Measurements from ENCODE around the gene STPG4.

STPG4 gene

DNA sequence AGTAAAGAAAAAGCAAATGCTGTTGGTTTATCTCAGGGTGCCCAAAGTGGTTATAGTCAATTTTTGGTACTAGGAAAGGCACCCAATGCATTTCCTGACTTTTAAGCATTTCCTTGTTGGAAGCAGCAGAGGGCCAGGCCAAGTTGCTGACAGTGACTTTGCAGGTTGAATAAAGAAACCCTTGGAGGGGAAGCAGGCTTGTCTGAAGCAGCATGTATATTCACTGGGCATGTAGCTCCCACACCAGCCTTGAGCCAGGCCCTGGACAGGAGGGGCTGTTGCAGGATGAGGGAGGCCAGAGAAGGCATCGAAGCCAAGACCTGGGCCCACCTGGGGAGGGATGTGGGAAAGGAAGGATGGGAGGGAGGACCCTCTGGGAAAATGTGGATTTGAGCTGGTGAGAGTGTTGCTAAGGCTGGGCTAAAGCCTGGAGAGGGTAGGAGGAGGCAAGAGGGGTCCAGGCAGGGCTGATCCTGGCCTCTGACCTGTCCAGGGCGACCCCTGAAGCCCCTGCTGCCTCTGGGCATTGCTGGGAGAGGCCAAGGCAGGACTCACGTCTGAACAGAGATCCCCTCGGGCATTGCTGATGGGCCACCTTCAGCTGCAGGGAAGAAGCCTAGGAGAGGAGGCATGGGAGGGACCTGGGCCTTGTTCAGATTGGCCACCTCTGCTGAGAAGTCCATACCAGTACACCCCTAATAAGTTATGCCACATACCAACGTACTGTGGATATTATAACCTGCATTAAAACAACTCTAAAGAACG is 79.6 kb downstream of the STPG4 start:
- Histone ChIP-seq H3K4me3 (ENCODE audit: low read length) (no peak overlapping the region), H3K36me3 (ENCODE audit: insufficient read depth, low read length) (peaks cover 10% of the 10 kb centered on the region), H3K4me2 (ENCODE audit: low read length) (no peak overlapping the region), H3K4me1 (ENCODE audit: control insufficient read depth, insufficient read depth, low read length) (peaks cover 76% of the 10 kb centered on the region), H3K9ac (ENCODE audit: low read depth, low read length) (peak overlapping the region; percentile 76), H3K27me3 (ENCODE audit: control insufficient read depth, insufficient read depth, low read length) (no peaks in the 10 kb centered on the region), H3K9me3 (replicated peaks; ENCODE audit: low read length) (no peaks in the 10 kb centered on the region)

DNA sequence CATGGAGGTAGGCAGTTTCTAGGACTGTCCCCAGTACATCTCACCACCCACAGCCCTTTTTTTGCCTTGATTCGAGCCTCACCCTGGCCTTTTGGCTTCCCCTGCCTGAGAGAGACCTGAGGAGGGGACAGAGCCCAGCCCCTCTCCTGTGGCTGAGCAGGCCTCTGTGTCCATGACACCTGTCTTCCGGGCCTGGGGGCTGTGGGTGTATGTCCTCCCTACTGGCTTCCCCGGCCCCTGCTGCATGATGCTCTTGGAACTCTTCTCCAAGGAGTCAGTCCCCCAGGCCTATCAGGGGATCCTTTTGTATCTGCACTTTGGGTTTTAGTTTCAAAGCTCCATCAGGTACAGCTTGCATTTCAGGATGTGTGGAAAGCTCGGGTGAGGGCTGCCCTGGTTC is 80.4 kb downstream of the STPG4 start:
- H3K9ac ChIP-seq (ENCODE audit: low read depth, low read length), result peak overlapping the region; percentile 76
- H3K27me3 ChIP-seq (ENCODE audit: control insufficient read depth, insufficient read depth, low read length), result no peaks in the 10 kb centered on the region
- no peak overlapping the region for H3K4me2 ChIP-seq (ENCODE audit: low read length)
- H3K4me3 ChIP-seq (ENCODE audit: low read length), result no peak overlapping the region
- no peaks in the 10 kb centered on the region for H3K9me3 ChIP-seq (replicated peaks; ENCODE audit: low read length)
- peaks cover 10% of the 10 kb centered on the region for H3K36me3 ChIP-seq (ENCODE audit: insufficient read depth, low read length)
- peaks cover 79% of the 10 kb centered on the region for H3K4me1 ChIP-seq (ENCODE audit: control insufficient read depth, insufficient read depth, low read length)

- Histone ChIP-seq H3K9ac (ENCODE audit: low read depth, low read length) (no peak overlapping the region), H3K27me3 (ENCODE audit: control insufficient read depth, insufficient read depth, low read length) (no peaks in the 10 kb centered on the region), H3K4me2 (ENCODE audit: low read length) (no peak overlapping the region), H3K4me1 (ENCODE audit: control insufficient read depth, insufficient read depth, low read length) (peaks cover 80% of the 10 kb centered on the region), H3K4me3 (ENCODE audit: low read length) (no peak overlapping the region), H3K9me3 (replicated peaks; ENCODE audit: low read length) (no peaks in the 10 kb centered on the region), H3K36me3 (ENCODE audit: insufficient read depth, low read length) (peaks cover 10% of the 10 kb centered on the region)
These were observed 81.5 kb downstream of the STPG4 start for GRCh38 chr2:47073641-47074040.

GRCh38 chr2:47073217-47073616 is 81.9 kb downstream of the STPG4 start:
- peak overlapping the region; percentile 96 for H3K9ac ChIP-seq (ENCODE audit: low read depth, low read length)
- H3K27me3 ChIP-seq (ENCODE audit: control insufficient read depth, insufficient read depth, low read length), result no peaks in the 10 kb centered on the region
- peaks cover 80% of the 10 kb centered on the region for H3K4me1 ChIP-seq (ENCODE audit: control insufficient read depth, insufficient read depth, low read length)
- H3K36me3 ChIP-seq (ENCODE audit: insufficient read depth, low read length), result peaks cover 10% of the 10 kb centered on the region
- no peak overlapping the region for H3K4me2 ChIP-seq (ENCODE audit: low read length)
- H3K9me3 ChIP-seq (replicated peaks; ENCODE audit: low read length), result no peaks in the 10 kb centered on the region
- H3K4me3 ChIP-seq (ENCODE audit: low read length), result no peak overlapping the region

DNA sequence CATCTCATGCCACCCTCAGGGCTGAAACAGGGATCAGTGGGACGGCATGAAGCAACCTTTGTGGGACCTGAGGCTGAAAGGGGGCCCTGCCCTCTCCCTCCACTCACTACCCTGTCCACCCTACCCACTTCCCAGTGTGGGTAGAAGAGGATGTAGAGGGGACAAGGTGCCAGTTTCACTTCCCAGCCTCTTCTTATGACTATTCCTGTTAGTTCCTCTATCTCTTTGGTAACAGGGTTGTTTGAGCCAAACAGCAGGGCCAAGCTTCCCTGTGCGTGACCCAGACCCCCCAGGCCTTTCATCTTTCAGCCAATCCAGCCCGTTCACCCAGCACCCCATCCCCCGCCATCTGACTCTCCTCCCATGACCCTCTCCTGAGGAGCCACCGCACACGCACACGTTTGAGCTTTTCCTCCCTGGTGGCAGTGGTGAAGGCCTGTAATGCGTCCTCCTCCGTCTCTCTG is 82.3 kb downstream of the STPG4 start:
- peak overlapping the region; percentile 5 for H3K4me3 ChIP-seq (ENCODE audit: low read length)
- peaks cover 80% of the 10 kb centered on the region for H3K4me1 ChIP-seq (ENCODE audit: control insufficient read depth, insufficient read depth, low read length)
- peak overlapping the region; percentile 2 for H3K4me2 ChIP-seq (ENCODE audit: low read length)
- H3K36me3 ChIP-seq (ENCODE audit: insufficient read depth, low read length), result peaks cover 10% of the 10 kb centered on the region
- H3K9me3 ChIP-seq (replicated peaks; ENCODE audit: low read length), result no peaks in the 10 kb centered on the region
- no peaks in the 10 kb centered on the region for H3K27me3 ChIP-seq (ENCODE audit: control insufficient read depth, insufficient read depth, low read length)
- peak overlapping the region; percentile 96 for H3K9ac ChIP-seq (ENCODE audit: low read depth, low read length)

DNA sequence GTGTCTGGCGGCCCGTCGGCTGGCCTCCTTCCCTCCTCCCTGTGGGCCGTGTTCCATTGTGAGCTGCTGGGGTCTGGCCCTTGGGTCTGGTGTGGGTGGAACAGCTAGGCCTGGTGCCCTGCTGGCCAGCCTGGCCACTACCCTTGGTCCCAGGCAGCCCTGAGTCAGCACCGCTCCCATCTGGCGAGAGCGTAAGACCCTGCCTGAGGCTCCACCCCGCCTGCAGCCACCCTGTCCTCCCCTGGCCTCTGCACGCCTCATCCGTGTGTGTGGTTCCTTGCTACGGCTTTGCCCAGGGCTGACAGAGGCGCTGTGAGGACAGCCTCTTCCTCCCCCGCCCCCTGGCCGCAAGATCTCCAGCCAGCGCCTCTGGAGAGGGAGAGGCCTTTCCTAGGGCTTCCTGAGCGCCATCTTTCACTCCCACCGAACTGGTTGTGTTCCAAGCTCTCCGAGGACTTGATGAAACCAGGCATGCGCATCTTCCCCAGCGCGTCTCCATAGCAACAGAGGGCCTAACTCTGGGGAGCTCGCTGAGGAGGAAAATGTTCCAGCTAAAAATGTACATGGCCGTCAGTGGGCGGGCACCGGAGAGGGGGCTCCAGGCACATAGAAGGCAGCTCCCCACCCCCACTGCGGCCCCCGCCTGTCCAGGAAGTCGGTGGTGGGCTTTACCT is 83.0 kb downstream of the STPG4 start:
- H3K4me1 ChIP-seq (ENCODE audit: control insufficient read depth, insufficient read depth, low read length), result peaks cover 80% of the 10 kb centered on the region
- no peaks in the 10 kb centered on the region for H3K27me3 ChIP-seq (ENCODE audit: control insufficient read depth, insufficient read depth, low read length)
- H3K36me3 ChIP-seq (ENCODE audit: insufficient read depth, low read length), result peaks cover 14% of the 10 kb centered on the region
- no peaks in the 10 kb centered on the region for H3K9me3 ChIP-seq (replicated peaks; ENCODE audit: low read length)
- H3K4me3 ChIP-seq (ENCODE audit: low read length), result peak overlapping the region; percentile 28
- H3K4me2 ChIP-seq (ENCODE audit: low read length), result peak overlapping the region; percentile 52
- peak overlapping the region; percentile 96 for H3K9ac ChIP-seq (ENCODE audit: low read depth, low read length)

GRCh38 chr2:47070920-47071824 is 83.9 kb downstream of the STPG4 start:
- H3K4me2 ChIP-seq (ENCODE audit: low read length), result peak overlapping the region; percentile 52
- peak overlapping the region; percentile 28 for H3K4me3 ChIP-seq (ENCODE audit: low read length)
- no peaks in the 10 kb centered on the region for H3K27me3 ChIP-seq (ENCODE audit: control insufficient read depth, insufficient read depth, low read length)
- no peaks in the 10 kb centered on the region for H3K9me3 ChIP-seq (replicated peaks; ENCODE audit: low read length)
- peaks cover 18% of the 10 kb centered on the region for H3K36me3 ChIP-seq (ENCODE audit: insufficient read depth, low read length)
- peaks cover 80% of the 10 kb centered on the region for H3K4me1 ChIP-seq (ENCODE audit: control insufficient read depth, insufficient read depth, low read length)
- H3K9ac ChIP-seq (ENCODE audit: low read depth, low read length), result peak overlapping the region; percentile 96

GRCh38 chr2:47070155-47070919 is 84.8 kb downstream of the STPG4 start:
- H3K4me1 ChIP-seq (ENCODE audit: control insufficient read depth, insufficient read depth, low read length), result peaks cover 80% of the 10 kb centered on the region

DNA sequence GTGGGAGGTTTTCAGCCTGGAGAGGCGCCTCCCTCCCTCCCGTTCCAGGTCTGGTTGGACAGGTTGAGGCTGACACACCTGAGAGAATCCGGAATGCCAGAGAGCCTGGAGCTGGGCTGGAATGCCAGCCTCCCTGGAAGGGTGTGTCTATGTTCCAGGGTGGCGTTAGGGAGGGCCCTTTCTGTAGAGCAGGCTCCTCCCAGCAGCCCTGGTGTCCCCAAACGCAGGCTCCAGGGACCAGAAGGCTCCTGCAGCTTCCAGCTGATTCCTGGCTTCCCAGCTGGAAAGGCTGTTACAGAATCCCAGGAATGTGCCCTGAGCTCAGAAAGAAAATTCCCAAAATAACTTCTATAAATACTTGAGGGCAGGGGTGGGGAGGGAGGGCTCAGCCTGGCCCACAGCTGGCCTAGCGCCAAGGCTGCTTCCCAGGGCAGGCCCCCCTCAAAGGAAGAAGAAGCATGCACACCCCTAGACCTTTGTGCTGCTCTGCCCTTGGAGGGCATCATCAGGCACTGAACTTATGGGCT is 85.4 kb downstream of the STPG4 start:
- Histone ChIP-seq H3K9me3 (replicated peaks; ENCODE audit: low read length) (no peaks in the 10 kb centered on the region), H3K9ac (ENCODE audit: low read depth, low read length) (peak overlapping the region; percentile 96), H3K4me1 (ENCODE audit: control insufficient read depth, insufficient read depth, low read length) (peaks cover 82% of the 10 kb centered on the region)

More at GRCh38 chr2:47070155-47070919, 84.8 kb downstream of the STPG4 start:
- peaks cover 18% of the 10 kb centered on the region for H3K36me3 ChIP-seq (ENCODE audit: insufficient read depth, low read length)
- no peaks in the 10 kb centered on the region for H3K27me3 ChIP-seq (ENCODE audit: control insufficient read depth, insufficient read depth, low read length)
- no peak overlapping the region for H3K4me2 ChIP-seq (ENCODE audit: low read length)
- no peaks in the 10 kb centered on the region for H3K9me3 ChIP-seq (replicated peaks; ENCODE audit: low read length)
- H3K9ac ChIP-seq (ENCODE audit: low read depth, low read length), result peak overlapping the region; percentile 96
- H3K4me3 ChIP-seq (ENCODE audit: low read length), result no peak overlapping the region

DNA sequence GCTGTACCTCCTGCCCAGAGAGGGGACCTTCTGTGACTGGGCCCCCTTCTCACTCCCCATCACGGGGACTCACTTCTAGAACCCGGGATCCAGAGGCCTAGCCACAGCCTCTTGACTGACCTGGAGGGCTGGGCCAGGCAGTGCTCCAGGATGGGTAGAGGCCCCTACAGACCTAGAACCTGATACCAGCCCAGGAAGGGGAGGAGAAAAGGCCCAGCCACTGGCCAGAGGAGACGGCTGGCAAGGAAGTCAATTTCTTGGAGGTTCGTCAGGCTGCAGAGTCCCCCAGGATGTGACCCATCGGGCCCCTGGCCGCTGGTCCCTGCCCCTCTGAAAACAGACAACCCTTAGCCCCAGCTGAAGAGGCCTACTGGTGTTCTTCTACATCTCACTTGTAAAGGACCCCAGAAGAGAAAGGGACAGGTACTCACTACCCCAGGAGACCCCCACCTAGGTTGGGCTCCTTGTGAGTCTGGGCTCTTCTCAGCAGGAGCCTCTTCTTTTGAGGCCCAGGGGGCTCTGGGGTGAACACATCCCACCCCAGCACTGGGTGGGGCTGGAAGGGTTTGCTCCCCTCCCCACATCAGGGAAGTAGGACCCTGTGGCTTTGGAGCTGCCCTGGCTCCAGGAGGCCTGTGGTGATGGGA is 86.0 kb downstream of the STPG4 start:
- Histone ChIP-seq H3K9ac (ENCODE audit: low read depth, low read length) (peak overlapping the region; percentile 96), H3K9me3 (replicated peaks; ENCODE audit: low read length) (no peaks in the 10 kb centered on the region), H3K36me3 (ENCODE audit: insufficient read depth, low read length) (peaks cover 18% of the 10 kb centered on the region), H3K4me1 (ENCODE audit: control insufficient read depth, insufficient read depth, low read length) (peaks cover 84% of the 10 kb centered on the region), H3K4me2 (ENCODE audit: low read length) (peak overlapping the region; percentile 16), H3K27me3 (ENCODE audit: control insufficient read depth, insufficient read depth, low read length) (no peaks in the 10 kb centered on the region), H3K4me3 (ENCODE audit: low read length) (no peak overlapping the region)

More for the DNA sequence above, 85.4 kb downstream of the STPG4 start:
- Histone ChIP-seq H3K4me3 (ENCODE audit: low read length) (no peak overlapping the region), H3K4me2 (ENCODE audit: low read length) (peak overlapping the region; percentile 16), H3K36me3 (ENCODE audit: insufficient read depth, low read length) (peaks cover 18% of the 10 kb centered on the region), H3K27me3 (ENCODE audit: control insufficient read depth, insufficient read depth, low read length) (no peaks in the 10 kb centered on the region)
